HepG2 (cell line): Measurements from ENCODE around the gene ITPK1. TPM values are rescaled to one million over a fixed set of nuclear protein-coding genes. Genes with fewer than 3 reads are reported as not detected.

ENCODE experiments used
- ATAC-seq: fragments of 200-7000 bp; cut with Tn5 transposase; 3 replicates; pipeline ENCODE4 v1.9.1; 2020; ENCODE audit warnings: mild to moderate bottlenecking, moderate library complexity
- BruUV-seq: library from RNA; stranded (reverse); fragments of 400-500 nt; replicated peaks from 2 replicates; lab custom pipeline; 2021; lab: Mats Ljungman, UMichigan
- CTCF ChIA-PET: fragments of 300-600 bp; formaldehyde crosslinking; extraction: SDS; loops from one replicate; lab custom pipeline; 2021; ENCODE audit warnings: low total read pairs, inconsistent platforms, low intra/inter-chr PET ratio; lab: Yijun Ruan, JAX
- POLR2A ChIA-PET: fragments of 350-600 bp; sonication (Branson Sonifier 250); formaldehyde crosslinking; loops from one replicate; lab custom pipeline; 2020; ENCODE audit warnings: antibody characterized with exemption, inconsistent platforms; lab: Yijun Ruan, JAX
- DNase-seq: peaks from one replicate; pipeline ENCODE4 v3.0.0-alpha.2; 2015; ENCODE audit warnings: low spot score
- FAIRE-seq: peaks from 3 replicates; lab custom pipeline; 2011; peaks lifted over from hg19 to GRCh38; lab: Jason Lieb, UNC
- H2AFZ ChIP-seq: one replicate; pipeline ENCODE4 v1.6.1; 2011; ENCODE audit warnings: low read length, inconsistent platforms
- H3K27ac ChIP-seq: fragments of 300-600 bp; 3 replicates; pipeline ENCODE4 v1.8.0; 2011; ENCODE audit warnings: mixed run types, mild to moderate bottlenecking, mixed read lengths, low read length, inconsistent platforms; ENCODE audit not compliant: insufficient read depth; ENCODE audit errors: extremely low read length
- H3K27me3 ChIP-seq, 2 experiments: fragments of 200-600 bp in 1 of 2; 2 replicates in 1 of 2; 3 replicates in 1 of 2; pipeline versions ENCODE4 v1.6.0 to v1.8.0; 2011; ENCODE audit warnings: low read length in 2 of 2, mild to moderate bottlenecking in 2 of 2, moderate library complexity in 2 of 2, inconsistent platforms in 1 of 2; ENCODE audit not compliant: insufficient read depth in 2 of 2, control insufficient read depth in 1 of 2
- H3K36me3 ChIP-seq, 2 experiments: fragments of 200-600 bp in 1 of 2; replicated peaks in 1 of 2; 2 replicates in 1 of 2; 3 replicates in 1 of 2; pipeline versions ENCODE4 v1.5.1 to v1.8.0; 2011; ENCODE audit warnings: low read length in 2 of 2, inconsistent platforms in 1 of 2; ENCODE audit not compliant: insufficient read depth in 2 of 2, control insufficient read depth in 1 of 2
- H3K4me1 ChIP-seq: 2 replicates; pipeline ENCODE4 v1.5.1; 2012; ENCODE audit warnings: low read length, inconsistent platforms; ENCODE audit not compliant: insufficient read depth
- H3K4me2 ChIP-seq: 2 replicates; pipeline ENCODE4 v1.6.0; 2011; ENCODE audit warnings: low read depth, low read length, inconsistent platforms
- H3K4me3 ChIP-seq, 3 experiments: fragments of 200-600 bp in 1 of 3; sonication (generic), shearing (Covaris generic) in 1 of 3; replicated peaks in 1 of 3; 2 replicates each; pipeline ENCODE4 v1.5.1; 2011 to 2016; ENCODE audit warnings: low read length in 3 of 3, inconsistent platforms in 2 of 3, low read depth in 2 of 3, mild to moderate bottlenecking in 2 of 3, control low read depth in 1 of 3, mixed read lengths in 1 of 3; ENCODE audit not compliant: insufficient read depth in 1 of 3
- H3K79me2 ChIP-seq: one replicate; pipeline ENCODE4 v1.6.1; 2011; ENCODE audit warnings: low read length, inconsistent platforms; ENCODE audit not compliant: insufficient read depth
- H3K9ac ChIP-seq: 2 replicates; pipeline ENCODE4 v1.6.0; 2011; ENCODE audit warnings: mild to moderate bottlenecking, low read depth, low read length, inconsistent platforms; ENCODE audit not compliant: insufficient read depth
- H3K9me3 ChIP-seq: 2 replicates; pipeline ENCODE4 v1.5.1; 2012; ENCODE audit warnings: mild to moderate bottlenecking, low read length
- H4K20me1 ChIP-seq: 2 replicates; pipeline ENCODE4 v1.6.0; 2011; ENCODE audit warnings: inconsistent platforms, mild to moderate bottlenecking, low read length, moderate library complexity; ENCODE audit not compliant: insufficient read depth
- ATF6 ChIP-seq: sonication (generic); formaldehyde crosslinking; conservative IDR thresholded peaks from 2 replicates; pipeline ENCODE4 v1.4.0; 2020; ENCODE audit warnings: missing genetic modification reagents
- ETV6 ChIP-seq: sonication (generic); formaldehyde crosslinking; conservative IDR thresholded peaks from 2 replicates; pipeline ENCODE4 v1.4.0; 2020; ENCODE audit warnings: missing genetic modification reagents
- EZH2 ChIP-seq: conservative IDR thresholded peaks from 2 replicates; pipeline ENCODE4 v1.6.1; 2012; ENCODE audit warnings: mild to moderate bottlenecking, low read depth, low read length, moderate library complexity
- HIC2 ChIP-seq: sonication (generic); formaldehyde crosslinking; IDR thresholded peaks from 2 replicates; pipeline ENCODE4 v1.9.0; 2022; ENCODE audit warnings: low read depth, missing genetic modification reagents
- HMGXB4 ChIP-seq, 2 experiments: sonication (generic) in 1 of 2; formaldehyde crosslinking in 1 of 2; IDR thresholded peaks; 2 replicates each; pipeline versions ENCODE4 v1.4.0 to v1.6.1; 2018 to 2020; ENCODE audit warnings: missing genetic modification reagents in 2 of 2, borderline replicate concordance in 1 of 2, low read depth in 1 of 2, mild to moderate bottlenecking in 1 of 2, missing biosample characterization in 1 of 2
- IKZF5 ChIP-seq: IDR thresholded peaks from 2 replicates; pipeline ENCODE4 v1.6.1; 2018; ENCODE audit warnings: missing genetic modification reagents, mild to moderate bottlenecking, missing compliant biosample characterization
- LCORL ChIP-seq, 2 experiments: fragments of 450-650 bp in 1 of 2; sonication (generic) in 1 of 2; formaldehyde crosslinking in 1 of 2; IDR thresholded peaks; 2 replicates each; pipeline versions ENCODE4 v1.5.0 to v1.6.1; 2017 to 2020; ENCODE audit warnings: antibody characterized with exemption in 1 of 2, missing genetic modification reagents in 1 of 2
- MIER2 ChIP-seq: IDR thresholded peaks from 2 replicates; pipeline ENCODE4 v1.6.1; 2016; ENCODE audit warnings: missing biosample characterization, missing genetic modification reagents
- PCBP1 ChIP-seq: fragments of 200-400 bp; formaldehyde crosslinking; IDR thresholded peaks from 2 replicates; pipeline ENCODE4 v1.6.1; 2017; ENCODE audit warnings: mild to moderate bottlenecking, low read depth, low read length, borderline replicate concordance
- SRF ChIP-seq: IDR thresholded peaks from 2 replicates; pipeline ENCODE4 v1.6.1; 2011; ENCODE audit warnings: mild to moderate bottlenecking, low read depth, low read length, moderate library complexity
- ZFP62 ChIP-seq: sonication (generic); formaldehyde crosslinking; IDR thresholded peaks from 2 replicates; pipeline ENCODE4 v1.4.0; 2020; ENCODE audit warnings: missing genetic modification reagents
- ZNF264 ChIP-seq: sonication (generic); formaldehyde crosslinking; IDR thresholded peaks from 2 replicates; pipeline ENCODE4 v1.4.0; 2020; ENCODE audit warnings: missing genetic modification reagents
- ZNF556 ChIP-seq: sonication (generic); formaldehyde crosslinking; IDR thresholded peaks from 2 replicates; pipeline ENCODE4 v1.4.0; 2020; ENCODE audit warnings: mild to moderate bottlenecking, missing genetic modification reagents, borderline replicate concordance
- ZNF572 ChIP-seq: sonication (generic); formaldehyde crosslinking; IDR thresholded peaks from 2 replicates; pipeline ENCODE4 v1.5.1; 2020; ENCODE audit warnings: mild to moderate bottlenecking, missing genetic modification reagents
- ZNF772 ChIP-seq: sonication (generic); formaldehyde crosslinking; IDR thresholded peaks from 2 replicates; pipeline ENCODE4 v1.5.0; 2020; ENCODE audit warnings: mild to moderate bottlenecking, missing genetic modification reagents
- ZNF776 ChIP-seq: sonication (generic); formaldehyde crosslinking; IDR thresholded peaks from 2 replicates; pipeline ENCODE4 v1.4.0; 2020; ENCODE audit warnings: mild to moderate bottlenecking, missing genetic modification reagents
- ZNF788 ChIP-seq: sonication (generic); formaldehyde crosslinking; IDR thresholded peaks from 2 replicates; pipeline ENCODE4 v1.5.0; 2020; ENCODE audit warnings: mild to moderate bottlenecking, missing genetic modification reagents, borderline replicate concordance
- WGBS: methylation state at CpG from one replicate; pipeline ENCODE4 v1.1.6; 2017; ENCODE audit warnings: low lambda C conversion rate; 5-methylcytosine and 5-hydroxymethylcytosine counted together
- in situ Hi-C: cut with HindIII; loops from 2 replicates; pipeline ENCODE4 v1.10.0; 2017; ENCODE audit warnings: low pct_unique_long_range_greater_than_20kb; ENCODE audit not compliant: extremely low pct_ligation_motif_present
- intact Hi-C: fragments of 100-400 bp; cut with micrococcal nuclease; formaldehyde crosslinking; loops from one replicate; pipeline ENCODE4 v1.10.0; 2022; ENCODE audit not compliant: unreplicated experiment
- polyA plus RNA-seq, 8 experiments: library from polyadenylated mRNA; depleted of rRNA in 3 of 8; stranded (reverse) in 7 of 8; unstranded in 1 of 8; fragments of >200 nt; fragmentation: Illumina TruSeq in 4 of 8; extraction: Trizol in 4 of 8; gene quantifications; 2 replicates each; pipeline versions ENCODE4 v1.2.1 to v1.2.3, GENCODE V29; 2011 to 2016; ENCODE audit warnings: low read depth in 4 of 8, missing spikeins in 1 of 8, mixed read lengths in 1 of 8; ENCODE audit not compliant: insufficient read depth in 1 of 8
- total RNA-seq, 5 experiments: library from RNA; depleted of rRNA; stranded (reverse); fragments of >200 nt; fragmentation: Illumina TruSeq; extraction: Trizol; gene quantifications; 2 replicates each; pipeline ENCODE4 v1.2.3, GENCODE V29; 2016; ENCODE audit warnings: low read depth in 1 of 5

Gene ITPK1
- total and polyA plus RNA-seq, 2 of the 13 experiments (the other 11 are each of a cell fraction or from before 2014, with no cell fraction given): 20.5 to 47.5 TPM

DNA sequence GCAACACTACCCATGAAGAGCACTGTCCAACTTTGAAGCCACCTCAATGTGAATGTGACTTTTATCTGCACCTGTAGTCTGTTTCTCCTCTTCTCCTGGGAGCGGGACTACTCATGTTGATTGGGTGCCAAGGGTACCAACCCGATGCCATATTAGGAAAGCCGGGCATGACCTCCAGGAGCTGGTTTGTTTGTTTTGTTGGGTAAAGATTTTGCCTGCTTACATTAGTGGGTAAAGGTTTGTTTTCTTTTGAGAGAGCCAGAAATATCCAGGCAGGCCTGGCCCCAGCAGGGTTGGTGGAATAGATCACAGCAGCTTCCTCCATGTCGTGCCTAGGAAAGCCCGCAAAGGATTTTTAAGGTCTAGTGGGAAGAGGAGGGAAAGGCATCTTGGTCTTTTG, 19.7 kb upstream of the ITPK1 start:
- Histone ChIP-seq H3K79me2 (no peaks in the 10 kb centered on the region), H3K4me1 (peaks cover 54% of the 10 kb centered on the region), H2AFZ (no peak overlapping the region), H3K36me3 (no peaks in the 10 kb centered on the region)
- 6% methylated on average over 5 of the region's 5 CpGs for WGBS
- no peak for TF ChIP-seq ZNF264 (CRISPR knock-in tag)
- TF ChIP-seq ETV6: no peak
- TF ChIP-seq HIC2 (CRISPR knock-in tag): peak; percentile 90
- no peak for TF ChIP-seq PCBP1
- no peak for TF ChIP-seq ZNF772 (CRISPR knock-in tag)
- no peak for TF ChIP-seq ATF6 (CRISPR knock-in tag)
- TF ChIP-seq LCORL (IDR thresholded peaks at IDR 0.05): no peak
- TF ChIP-seq LCORL (CRISPR knock-in tag; IDR thresholded peaks at IDR 0.05): no peak
- TF ChIP-seq HMGXB4 (CRISPR knock-in tag; IDR thresholded peaks at IDR 0.05; ENCODE audit: borderline replicate concordance in 1 of 2, low read depth in 1 of 2): no peak
- no peak for TF ChIP-seq ZFP62
- no peak for TF ChIP-seq ZNF776 (CRISPR knock-in tag)
- TF ChIP-seq ZNF572 (CRISPR knock-in tag): no peak
- no peak for TF ChIP-seq EZH2
- TF ChIP-seq MIER2 (CRISPR knock-in tag): no peak
- no peak for TF ChIP-seq ZNF788 (CRISPR knock-in tag)
- TF ChIP-seq SRF: 0 out of 2 replicates have a peak, but pooled peaks have one; percentile 26
- TF ChIP-seq IKZF5 (CRISPR knock-in tag): no peak
- no peak for TF ChIP-seq ZNF556
- TF ChIP-seq, all 625 proteins: peak for 2
- H3K27me3 ChIP-seq: peaks cover 0 to 1% of the 10 kb centered on the region in 2 experiments; a peak in 3 of 5 replicates
- no peak for DNase-seq
- ChIA-PET CTCF (no interaction called here), POLR2A (no interaction called here)
- in situ Hi-C loops (loop anchor here (5.0 kb wide), 1 partner anchor 183 kb away; no protein-coding TSS in a partner anchor), intact Hi-C loops (loop anchor here (5.0 kb wide), 2 partner anchors 163 to 1462 kb away; no protein-coding TSS in a partner anchor)
- H3K4me2 ChIP-seq: peak overlapping the region; percentile 47; the same call in 1 of the 2 replicates
- BruUV-seq: no TSS peak
- FAIRE-seq: no peak
- no peak for ATAC-seq
- no peaks in the 10 kb centered on the region for H3K9me3 ChIP-seq
- H3K9ac ChIP-seq: no peak overlapping the region
- no peak overlapping the region for H3K4me3 ChIP-seq
- H3K27ac ChIP-seq: no peak overlapping the region
- no peaks in the 10 kb centered on the region for H4K20me1 ChIP-seq
